ENCODE data around the gene DNAJB4. TPM values are rescaled to one million over a fixed set of nuclear protein-coding genes. Genes with fewer than 3 reads are reported as not detected.
A peak's percentile ranks its signal among the peaks of the same experiment; 100 is the strongest.
"Not testable (repeated sequence)": the region's sequence is repeated elsewhere in the genome, so short reads cannot be mapped to it uniquely, and the experiment has no call there.

DNAJB4 gene
- total RNA-seq, 2 donors from 2014 or later, result 8.9 to 13.2 TPM

DNA sequence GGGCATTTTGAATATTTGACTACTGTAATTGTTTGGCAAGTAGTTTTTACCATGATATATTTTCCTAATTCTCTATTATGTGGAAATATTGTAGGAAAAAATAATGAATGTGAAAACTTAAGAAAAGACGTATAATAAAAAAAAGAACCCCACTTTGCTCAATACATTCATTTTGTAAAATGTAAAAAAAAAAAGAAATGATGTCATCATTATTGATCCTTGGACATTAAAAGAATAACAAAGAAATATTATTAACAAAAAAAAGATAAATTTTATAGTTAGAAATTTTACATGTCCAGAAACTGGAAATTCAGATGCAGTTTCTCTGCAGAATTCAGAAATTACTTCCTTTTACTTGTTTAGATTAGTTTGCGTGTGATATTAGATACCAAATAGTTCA, 46.3 kb downstream of the DNAJB4 start:
- Mint-ChIP-seq H3K4me1 (ENCODE audit: low read depth in 2 of 2) (peaks cover 7% of the 10 kb centered on the region in 2 donors), H3K9me3 (peaks cover 3% of the 10 kb centered on the region), H3K27ac (no peak overlapping the region), H3K36me3 (no peaks in the 10 kb centered on the region), H3K27me3 (peaks cover 24 to 25% of the 10 kb centered on the region in 2 donors), H3K4me3 (no peak overlapping the region)
- ATAC-seq (no peak), DNase-seq (ENCODE audit: low spot score) (no peak)

DNA sequence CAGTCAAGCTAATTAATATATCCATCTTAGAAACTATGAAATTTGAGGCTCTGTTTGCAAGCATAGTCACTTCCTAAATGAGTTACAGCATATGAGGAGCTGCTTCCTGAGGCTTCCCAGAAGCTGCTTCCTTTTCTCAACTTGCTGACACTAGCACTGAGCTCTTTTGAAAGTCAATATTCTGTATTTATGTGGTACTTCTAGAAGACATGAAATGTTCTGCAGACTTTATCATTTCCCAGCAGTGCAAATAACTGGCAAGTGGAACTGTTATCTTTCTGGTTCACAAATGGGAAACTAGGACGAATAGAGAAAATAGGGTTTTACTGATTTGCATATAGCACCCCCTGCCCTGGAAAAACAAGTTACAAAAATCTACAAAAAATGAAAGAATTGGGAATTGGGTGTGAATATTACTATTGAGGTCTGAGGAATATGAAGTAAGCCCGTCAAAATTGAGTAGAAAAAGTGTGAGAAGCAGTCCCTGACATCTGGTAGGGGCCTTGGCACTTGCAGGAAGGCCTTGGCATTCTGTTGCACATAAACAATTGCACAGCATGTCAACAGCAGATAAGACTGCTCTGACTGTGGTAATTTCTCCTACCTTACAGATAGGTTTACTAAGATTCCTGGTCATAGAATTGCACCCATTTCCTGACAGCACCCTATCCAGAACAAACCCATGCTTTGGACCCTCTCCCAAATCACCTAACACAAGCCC, 48.1 kb downstream of the DNAJB4 start:
- H3K4me3 Mint-ChIP-seq, result no peak overlapping the region
- peaks cover 9 to 14% of the 10 kb centered on the region in 2 donors for H3K27me3 Mint-ChIP-seq
- H3K9me3 Mint-ChIP-seq, result peaks cover 3% of the 10 kb centered on the region
- DNase-seq (ENCODE audit: low spot score) (no peak), ATAC-seq (no peak)
- H3K36me3 Mint-ChIP-seq, result no peaks in the 10 kb centered on the region
- H3K4me1 Mint-ChIP-seq (ENCODE audit: low read depth in 2 of 2), result peaks cover 3 to 7% of the 10 kb centered on the region in 2 donors
- H3K27ac Mint-ChIP-seq, result no peak overlapping the region

GRCh38 chr1:78053498-78053897, 48.8 kb downstream of the DNAJB4 start:
- no peak for ATAC-seq
- H3K4me1 Mint-ChIP-seq (ENCODE audit: low read depth in 2 of 2), result peaks cover 3 to 7% of the 10 kb centered on the region in 2 donors
- H3K9me3 Mint-ChIP-seq, result peaks cover 3% of the 10 kb centered on the region
- no peak for DNase-seq (ENCODE audit: low spot score)
- no peak overlapping the region for H3K27ac Mint-ChIP-seq
- no peaks in the 10 kb centered on the region for H3K36me3 Mint-ChIP-seq
- H3K27me3 Mint-ChIP-seq, result peaks cover 4 to 11% of the 10 kb centered on the region in 2 donors
- no peak overlapping the region for H3K4me3 Mint-ChIP-seq

GRCh38 chr1:78054559-78054958, 49.8 kb downstream of the DNAJB4 start:
- peaks cover 3% of the 10 kb centered on the region for H3K9me3 Mint-ChIP-seq
- no peak for ATAC-seq
- H3K27ac Mint-ChIP-seq, result no peak overlapping the region
- no peaks in the 10 kb centered on the region for H3K36me3 Mint-ChIP-seq
- H3K27me3 Mint-ChIP-seq, result peaks cover 5 to 9% of the 10 kb centered on the region in 2 donors
- H3K4me3 Mint-ChIP-seq, result no peak overlapping the region
- DNase-seq (ENCODE audit: low spot score), result no peak
- H3K4me1 Mint-ChIP-seq (ENCODE audit: low read depth in 2 of 2), result peaks cover 3 to 7% of the 10 kb centered on the region in 2 donors

GRCh38 chr1:78054972-78055371, 50.2 kb downstream of the DNAJB4 start:
- Mint-ChIP-seq H3K36me3 (no peaks in the 10 kb centered on the region), H3K27ac (no peak overlapping the region)
- peak in 1 of 2 donors; percentile 45 for ATAC-seq

DNA sequence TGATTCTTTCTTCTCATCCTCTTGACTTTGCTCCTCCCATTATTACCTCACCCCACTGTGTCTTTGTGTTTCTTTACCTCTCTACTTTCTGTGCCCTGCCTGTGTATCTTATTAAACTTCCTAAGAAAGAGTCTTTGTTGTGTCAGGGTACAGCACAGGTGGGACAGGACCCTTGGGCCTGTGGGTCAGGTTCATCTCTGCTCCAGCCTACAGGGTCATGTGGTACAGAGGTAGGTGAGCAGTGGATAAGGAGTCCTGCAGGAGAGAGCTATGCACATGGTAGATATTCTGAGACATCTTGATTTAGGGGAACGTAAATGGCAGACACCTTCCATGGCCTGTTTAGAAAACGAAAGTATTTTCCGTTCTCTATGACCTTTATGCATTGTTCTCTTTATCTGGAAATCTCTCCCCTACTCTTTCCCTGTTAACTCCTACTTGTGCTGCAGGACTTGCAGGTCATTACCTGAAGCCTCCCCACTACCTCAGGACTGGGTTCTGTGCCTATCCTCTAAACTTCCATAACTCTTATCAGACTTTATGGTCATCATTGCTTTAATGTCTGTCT, 50.9 kb downstream of the DNAJB4 start:
- Mint-ChIP-seq H3K27me3 (peaks cover 5 to 9% of the 10 kb centered on the region in 2 donors), H3K27ac (no peak overlapping the region), H3K4me1 (ENCODE audit: low read depth in 2 of 2) (peaks cover 3 to 7% of the 10 kb centered on the region in 2 donors), H3K4me3 (no peak overlapping the region), H3K9me3 (peaks cover 3% of the 10 kb centered on the region), H3K36me3 (no peaks in the 10 kb centered on the region)
- no peak for DNase-seq (ENCODE audit: low spot score)
- peak in 1 of 2 donors; percentile 61 for ATAC-seq

More at GRCh38 chr1:78054972-78055371, 50.2 kb downstream of the DNAJB4 start:
- Mint-ChIP-seq H3K4me3 (no peak overlapping the region), H3K27me3 (peaks cover 5 to 9% of the 10 kb centered on the region in 2 donors), H3K9me3 (peaks cover 3% of the 10 kb centered on the region), H3K4me1 (ENCODE audit: low read depth in 2 of 2) (peaks cover 3 to 7% of the 10 kb centered on the region in 2 donors)
- no peak for DNase-seq (ENCODE audit: low spot score)

DNA sequence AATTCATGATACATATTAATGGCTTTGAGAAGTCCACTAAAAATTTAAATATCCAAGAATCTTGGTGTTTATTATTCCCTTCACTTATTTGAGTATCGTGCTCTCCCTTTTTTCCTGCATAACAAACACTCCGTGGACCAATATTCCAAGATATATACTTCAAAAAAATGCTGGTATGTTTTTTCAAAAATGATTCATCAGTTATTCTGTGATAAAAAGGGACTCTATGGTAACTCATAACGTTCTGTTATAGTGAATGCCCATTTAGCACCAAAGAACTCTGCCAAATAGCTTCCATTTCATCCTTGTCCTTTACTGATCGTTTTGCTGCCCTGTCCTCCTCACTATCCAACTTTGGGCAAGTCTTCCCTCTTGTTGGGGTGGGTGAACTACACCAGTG, 53.9 kb downstream of the DNAJB4 start:
- H3K36me3 Mint-ChIP-seq, result no peaks in the 10 kb centered on the region
- ATAC-seq (no peak), DNase-seq (ENCODE audit: low spot score) (no peak)
- peaks cover 3% of the 10 kb centered on the region for H3K9me3 Mint-ChIP-seq
- no peak overlapping the region for H3K4me3 Mint-ChIP-seq
- peaks cover 3 to 7% of the 10 kb centered on the region in 2 donors for H3K4me1 Mint-ChIP-seq (ENCODE audit: low read depth in 2 of 2)
- H3K27ac Mint-ChIP-seq, result no peak overlapping the region
- peaks cover 5 to 6% of the 10 kb centered on the region in 2 donors for H3K27me3 Mint-ChIP-seq

GRCh38 chr1:78060857-78061563, 56.3 kb downstream of the DNAJB4 start:
- no peaks in the 10 kb centered on the region for H3K9me3 Mint-ChIP-seq
- H3K4me1 Mint-ChIP-seq (ENCODE audit: low read depth in 2 of 2), result no peaks in the 10 kb centered on the region
- no peaks in the 10 kb centered on the region for H3K36me3 Mint-ChIP-seq
- H3K27me3 Mint-ChIP-seq, result peaks cover 6 to 11% of the 10 kb centered on the region in 2 donors
- DNase-seq (ENCODE audit: low spot score) (no peak), ATAC-seq (peak in 1 of 2 donors; percentile 58)
- H3K4me3 Mint-ChIP-seq, result no peak overlapping the region
- H3K27ac Mint-ChIP-seq, result no peak overlapping the region

DNA sequence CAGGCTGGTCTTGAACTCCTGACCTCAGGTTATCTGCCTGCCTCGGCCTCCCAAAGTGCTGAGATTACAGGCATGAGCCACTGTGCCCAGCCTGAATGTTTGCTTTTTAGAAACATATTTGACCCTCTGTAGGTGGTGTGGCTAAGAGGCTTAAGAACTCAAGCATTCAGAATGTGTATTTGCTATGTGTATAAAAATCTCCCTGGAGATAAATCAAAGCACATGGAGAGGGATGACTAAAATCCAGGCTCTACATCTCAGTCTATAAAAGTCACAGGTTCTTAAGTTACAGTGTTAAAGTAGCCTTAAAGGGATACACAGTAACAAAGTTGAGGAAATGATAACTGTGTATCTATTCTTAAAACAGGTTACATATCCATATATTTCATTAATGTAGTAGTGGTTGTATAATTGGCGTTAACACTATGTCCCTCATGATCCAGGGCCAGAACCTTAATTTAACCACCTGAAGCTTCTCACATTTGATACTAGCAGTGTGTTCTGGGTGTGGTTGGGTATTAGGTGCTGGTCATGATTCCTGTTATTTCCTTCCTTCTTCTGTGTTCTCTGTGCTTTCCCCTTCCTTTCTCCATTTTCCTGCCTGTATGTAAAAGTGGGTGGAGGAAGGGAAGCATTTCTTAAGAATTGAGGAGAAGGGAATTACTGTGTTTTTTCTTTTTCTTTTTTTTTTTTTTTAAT, 57.2 kb downstream of the DNAJB4 start:
- no peaks in the 10 kb centered on the region for H3K9me3 Mint-ChIP-seq
- ATAC-seq (no peak), DNase-seq (ENCODE audit: low spot score) (no peak)
- no peaks in the 10 kb centered on the region for H3K36me3 Mint-ChIP-seq
- H3K27ac Mint-ChIP-seq, result no peak overlapping the region
- no peak overlapping the region for H3K4me3 Mint-ChIP-seq
- H3K4me1 Mint-ChIP-seq (ENCODE audit: low read depth in 2 of 2), result no peaks in the 10 kb centered on the region
- H3K27me3 Mint-ChIP-seq, result peaks cover 3 to 11% of the 10 kb centered on the region in 2 donors

- H3K9me3 Mint-ChIP-seq; H3K27me3 Mint-ChIP-seq; H3K4me3 Mint-ChIP-seq; H3K27ac Mint-ChIP-seq; ATAC-seq; H3K4me1 Mint-ChIP-seq (ENCODE audit: low read depth in 2 of 2); DNase-seq (ENCODE audit: low spot score); H3K36me3 Mint-ChIP-seq: not testable (repeated sequence)
Measured at GRCh38 chr1:78064886-78065285, 60.1 kb downstream of the DNAJB4 start.

Other genes with a start within 250 kb of the DNAJB4 start
- 10 to 100 TPM; 54.7 to 55.0 TPM for gene USP33, start 245.1 kb upstream of the DNAJB4 start, total RNA-seq
- gene MIGA1, start 225.3 kb upstream of the DNAJB4 start, total RNA-seq, result 10 to 100 TPM; 13.3 to 14.0 TPM
- gene NEXN, start 116.3 kb upstream of the DNAJB4 start, total RNA-seq, result not detected
- gene FUBP1, start 25.9 kb upstream of the DNAJB4 start, total RNA-seq, result 100 to 1,000 TPM; 181 to 204 TPM
- gene GIPC2, start 41.0 kb downstream of the DNAJB4 start, total RNA-seq, result not detected